Stimulated activated CD8-positive, alpha-beta memory T cell treated with anti-CD3 and anti-CD28 coated beads, Interleukin-7, amount 100 ng/mL, for 4 hours (primary cell): ENCODE data around the gene AP2A2.
"Not testable (repeated sequence)": the region's sequence is repeated elsewhere in the genome, so short reads cannot be mapped to it uniquely, and the experiment has no call there.

ENCODE experiments used
- DNase-seq, 2 donors: peaks; one replicate each; pipeline ENCODE4 v3.0.0-alpha.2; 2020; ENCODE audit warnings: low read depth in 2 of 2

The AP2A2 gene

GRCh38 chr11:954392-955153 is 28.9 kb downstream of the AP2A2 start:
- DNase-seq = no peak

GRCh38 chr11:955154-956063 is 29.7 kb downstream of the AP2A2 start:
- no peak for DNase-seq

- no peak for DNase-seq
These were observed 31.7 kb downstream of the AP2A2 start for GRCh38 chr11:957212-957920.

GRCh38 chr11:958101-958500 is 32.4 kb downstream of the AP2A2 start:
- no peak for DNase-seq

GRCh38 chr11:959027-959426 is 33.4 kb downstream of the AP2A2 start:
- no peak for DNase-seq

- no peak for DNase-seq
These were observed 33.9 kb downstream of the AP2A2 start for GRCh38 chr11:959608-960007.

- not testable (repeated sequence) for DNase-seq
These were observed 35.7 kb downstream of the AP2A2 start for GRCh38 chr11:961310-961920.

- no peak for DNase-seq
These were observed 36.3 kb downstream of the AP2A2 start for GRCh38 chr11:961921-962320.

- DNase-seq = no peak
These were observed 37.0 kb downstream of the AP2A2 start for GRCh38 chr11:962688-963087.

GRCh38 chr11:963852-964251 is 38.2 kb downstream of the AP2A2 start:
- DNase-seq = no peak

GRCh38 chr11:965206-965775 is 39.6 kb downstream of the AP2A2 start:
- DNase-seq = no peak

GRCh38 chr11:967995-968751 is 42.5 kb downstream of the AP2A2 start:
- no peak for DNase-seq

- DNase-seq = no peak
These were observed 43.2 kb downstream of the AP2A2 start for GRCh38 chr11:968822-969221.

GRCh38 chr11:969651-970205 is 44.1 kb downstream of the AP2A2 start:
- DNase-seq = no peak

GRCh38 chr11:970319-970871 is 44.7 kb downstream of the AP2A2 start:
- DNase-seq = no peak

GRCh38 chr11:971092-971690 is 45.5 kb downstream of the AP2A2 start:
- no peak for DNase-seq

- no peak for DNase-seq
These were observed 46.2 kb downstream of the AP2A2 start for GRCh38 chr11:971731-972365.

- DNase-seq = no peak
These were observed 47.0 kb downstream of the AP2A2 start for GRCh38 chr11:972523-973211.

GRCh38 chr11:973237-973636 is 47.6 kb downstream of the AP2A2 start:
- DNase-seq = no peak
